Amygdala (tissue), 56 donors: ENCODE measurements around the gene CCDC86.
A peak's percentile ranks its signal among the peaks of the same experiment; 100 is the strongest.
"Not testable (repeated sequence)": the region's sequence is repeated elsewhere in the genome, so short reads cannot be mapped to it uniquely, and the experiment has no call there.

ENCODE experiments used
- DNase-seq, 56 donors: peaks; one replicate each; lab custom pipeline; 2025; lab: John Stamatoyannopoulos, UW

Gene CCDC86

GRCh38 chr11:60841797-60842667 lies at the start of gene CCDC86:
Gene CCDC86, plus strand, starts transcription at chr11:60842113. Its CDS starts 12 bp downstream, at chr11:60842125.
- DNase-seq, result peak; percentile 29 to 97 (median 91)

GRCh38 chr11:60792521-60792920 lies 49.4 kb upstream of the CCDC86 start:
- no peak for DNase-seq

- no peak for DNase-seq
Measured at GRCh38 chr11:60795291-60795690, 46.6 kb upstream of the CCDC86 start.

- DNase-seq, result no peak
Measured at GRCh38 chr11:60797846-60798630, 43.9 kb upstream of the CCDC86 start.

GRCh38 chr11:60798631-60799030 lies 43.3 kb upstream of the CCDC86 start:
- DNase-seq, result no peak

GRCh38 chr11:60801194-60801593 lies 40.7 kb upstream of the CCDC86 start:
- no peak for DNase-seq

GRCh38 chr11:60803273-60803936 lies 38.5 kb upstream of the CCDC86 start:
- DNase-seq, result no peak

- DNase-seq, result no peak
Measured at GRCh38 chr11:60809249-60809648, 32.7 kb upstream of the CCDC86 start.

- DNase-seq, result peak in 2 of 56 donors; percentile 4 to 13
Measured at GRCh38 chr11:60809691-60810090, 32.2 kb upstream of the CCDC86 start.

- DNase-seq, result no peak
Measured at GRCh38 chr11:60810151-60810550, 31.8 kb upstream of the CCDC86 start.

- DNase-seq, result no peak
Measured at GRCh38 chr11:60810569-60810968, 31.3 kb upstream of the CCDC86 start.

- no peak for DNase-seq
Measured at GRCh38 chr11:60813324-60813723, 28.6 kb upstream of the CCDC86 start.

- DNase-seq, result no peak
Measured at GRCh38 chr11:60814112-60814511, 27.8 kb upstream of the CCDC86 start.

- no peak for DNase-seq
Measured at GRCh38 chr11:60816590-60817157, 25.2 kb upstream of the CCDC86 start.

- no peak for DNase-seq
Measured at GRCh38 chr11:60818057-60818456, 23.9 kb upstream of the CCDC86 start.

GRCh38 chr11:60821827-60822599 lies 19.9 kb upstream of the CCDC86 start:
- no peak for DNase-seq

- not testable (repeated sequence) for DNase-seq
Measured at GRCh38 chr11:60823745-60824306, 18.1 kb upstream of the CCDC86 start.

- no peak for DNase-seq
Measured at GRCh38 chr11:60825118-60825517, 16.8 kb upstream of the CCDC86 start.

- DNase-seq, result no peak
Measured at GRCh38 chr11:60825790-60826189, 16.1 kb upstream of the CCDC86 start.
